ENCODE data around the gene EGF.

Gene EGF

DNA sequence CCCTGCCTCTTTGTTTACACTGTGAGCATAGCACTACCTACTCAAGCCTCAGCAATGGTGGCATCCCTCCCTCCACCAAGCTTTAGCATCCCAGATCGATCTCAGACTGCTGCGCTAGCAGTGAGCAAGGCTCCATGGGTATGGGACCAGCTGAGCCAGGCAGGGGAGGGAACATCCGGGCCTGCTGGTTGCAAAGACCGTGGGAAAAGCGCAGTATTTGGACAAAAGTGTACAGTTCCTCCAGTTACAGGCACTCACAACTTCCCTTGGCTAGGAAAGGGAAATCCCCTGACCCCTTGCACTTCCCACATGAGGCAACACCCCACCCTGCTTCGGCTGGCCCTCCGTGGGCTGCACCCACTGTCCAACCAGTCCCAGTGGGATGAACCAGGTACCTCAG is 26.5 kb downstream of the EGF start:
- TF ChIP-seq, protein P1, sequence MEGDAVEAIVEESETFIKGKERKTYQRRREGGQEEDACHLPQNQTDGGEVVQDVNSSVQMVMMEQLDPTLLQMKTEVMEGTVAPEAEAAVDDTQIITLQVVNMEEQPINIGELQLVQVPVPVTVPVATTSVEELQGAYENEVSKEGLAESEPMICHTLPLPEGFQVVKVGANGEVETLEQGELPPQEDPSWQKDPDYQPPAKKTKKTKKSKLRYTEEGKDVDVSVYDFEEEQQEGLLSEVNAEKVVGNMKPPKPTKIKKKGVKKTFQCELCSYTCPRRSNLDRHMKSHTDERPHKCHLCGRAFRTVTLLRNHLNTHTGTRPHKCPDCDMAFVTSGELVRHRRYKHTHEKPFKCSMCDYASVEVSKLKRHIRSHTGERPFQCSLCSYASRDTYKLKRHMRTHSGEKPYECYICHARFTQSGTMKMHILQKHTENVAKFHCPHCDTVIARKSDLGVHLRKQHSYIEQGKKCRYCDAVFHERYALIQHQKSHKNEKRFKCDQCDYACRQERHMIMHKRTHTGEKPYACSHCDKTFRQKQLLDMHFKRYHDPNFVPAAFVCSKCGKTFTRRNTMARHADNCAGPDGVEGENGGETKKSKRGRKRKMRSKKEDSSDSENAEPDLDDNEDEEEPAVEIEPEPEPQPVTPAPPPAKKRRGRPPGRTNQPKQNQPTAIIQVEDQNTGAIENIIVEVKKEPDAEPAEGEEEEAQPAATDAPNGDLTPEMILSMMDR (IDR thresholded peaks at IDR 0.05) = no peak
- H3K27me3 Mint-ChIP-seq (ENCODE audit: low read depth, poor library complexity) = peaks cover 3% of the 10 kb centered on the region
- H3K27ac Mint-ChIP-seq = no peak overlapping the region
- no peak overlapping the region for H3K4me3 Mint-ChIP-seq
- H3K36me3 Mint-ChIP-seq (ENCODE audit: low read depth) = no peaks in the 10 kb centered on the region
- peaks cover 38% of the 10 kb centered on the region for H3K9me3 Mint-ChIP-seq
- DNase-seq = no peak
- no peaks in the 10 kb centered on the region for H3K4me1 Mint-ChIP-seq

- peaks cover 8% of the 10 kb centered on the region for H3K9me3 Mint-ChIP-seq
- no peak for DNase-seq
- no peaks in the 10 kb centered on the region for H3K36me3 Mint-ChIP-seq (ENCODE audit: low read depth)
- no peak overlapping the region for H3K27ac Mint-ChIP-seq
- TF ChIP-seq, protein P1 (IDR thresholded peaks at IDR 0.05) = no peak
- no peaks in the 10 kb centered on the region for H3K27me3 Mint-ChIP-seq (ENCODE audit: low read depth, poor library complexity)
- no peak overlapping the region for H3K4me3 Mint-ChIP-seq
- no peaks in the 10 kb centered on the region for H3K4me1 Mint-ChIP-seq
Observed at GRCh38 chr4:109942292-109942926, 29.7 kb downstream of the EGF start.

DNA sequence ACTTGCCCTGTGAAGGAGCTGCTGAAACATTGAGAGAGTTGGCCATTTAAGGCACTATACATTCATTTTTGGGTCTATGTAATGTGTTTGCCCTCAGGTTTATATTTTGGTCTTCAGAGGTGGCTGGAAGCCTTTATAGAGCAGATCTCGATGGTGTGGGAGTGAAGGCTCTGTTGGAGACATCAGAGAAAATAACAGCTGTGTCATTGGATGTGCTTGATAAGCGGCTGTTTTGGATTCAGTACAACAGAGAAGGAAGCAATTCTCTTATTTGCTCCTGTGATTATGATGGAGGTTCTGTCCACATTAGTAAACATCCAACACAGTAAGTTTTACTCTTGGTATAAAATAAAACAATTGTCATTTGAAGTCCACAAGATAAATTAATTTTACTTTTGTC is 31.1 kb downstream of the EGF start:
- Mint-ChIP-seq H3K9me3 (no peaks in the 10 kb centered on the region), H3K27me3 (ENCODE audit: low read depth, poor library complexity) (no peaks in the 10 kb centered on the region), H3K27ac (no peak overlapping the region), H3K4me3 (no peak overlapping the region), H3K4me1 (no peaks in the 10 kb centered on the region), H3K36me3 (ENCODE audit: low read depth) (no peaks in the 10 kb centered on the region)
- no peak for DNase-seq
- TF ChIP-seq, protein P1 (IDR thresholded peaks at IDR 0.05) = no peak

GRCh38 chr4:109944591-109944990 is 31.9 kb downstream of the EGF start:
- no peaks in the 10 kb centered on the region for H3K4me1 Mint-ChIP-seq
- TF ChIP-seq, protein P1 (IDR thresholded peaks at IDR 0.05) = no peak
- no peaks in the 10 kb centered on the region for H3K27me3 Mint-ChIP-seq (ENCODE audit: low read depth, poor library complexity)
- H3K9me3 Mint-ChIP-seq = no peaks in the 10 kb centered on the region
- no peak for DNase-seq
- no peak overlapping the region for H3K27ac Mint-ChIP-seq
- H3K36me3 Mint-ChIP-seq (ENCODE audit: low read depth) = no peaks in the 10 kb centered on the region
- H3K4me3 Mint-ChIP-seq = no peak overlapping the region

DNA sequence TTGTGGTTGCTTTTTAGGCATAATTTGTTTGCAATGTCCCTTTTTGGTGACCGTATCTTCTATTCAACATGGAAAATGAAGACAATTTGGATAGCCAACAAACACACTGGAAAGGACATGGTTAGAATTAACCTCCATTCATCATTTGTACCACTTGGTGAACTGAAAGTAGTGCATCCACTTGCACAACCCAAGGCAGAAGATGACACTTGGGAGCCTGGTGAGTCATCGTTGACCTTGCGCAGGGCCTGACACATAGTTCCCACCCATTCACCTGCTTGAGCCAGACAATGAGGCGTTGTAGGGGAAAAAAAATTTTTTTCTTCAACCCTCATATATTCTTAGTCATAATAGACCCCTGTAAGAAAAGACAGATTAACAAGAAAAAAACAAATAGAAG is 32.4 kb downstream of the EGF start:
- no peaks in the 10 kb centered on the region for H3K4me1 Mint-ChIP-seq
- TF ChIP-seq, protein P1 (IDR thresholded peaks at IDR 0.05) = no peak
- H3K27me3 Mint-ChIP-seq (ENCODE audit: low read depth, poor library complexity) = no peaks in the 10 kb centered on the region
- no peak for DNase-seq
- H3K4me3 Mint-ChIP-seq = no peak overlapping the region
- no peaks in the 10 kb centered on the region for H3K9me3 Mint-ChIP-seq
- H3K27ac Mint-ChIP-seq = no peak overlapping the region
- H3K36me3 Mint-ChIP-seq (ENCODE audit: low read depth) = no peaks in the 10 kb centered on the region

- no peaks in the 10 kb centered on the region for H3K36me3 Mint-ChIP-seq (ENCODE audit: low read depth)
- H3K4me3 Mint-ChIP-seq = no peak overlapping the region
- DNase-seq = no peak
- H3K4me1 Mint-ChIP-seq = no peaks in the 10 kb centered on the region
- H3K27ac Mint-ChIP-seq = no peak overlapping the region
- no peaks in the 10 kb centered on the region for H3K27me3 Mint-ChIP-seq (ENCODE audit: low read depth, poor library complexity)
- TF ChIP-seq, protein P1 (IDR thresholded peaks at IDR 0.05) = no peak
- no peaks in the 10 kb centered on the region for H3K9me3 Mint-ChIP-seq
Observed at GRCh38 chr4:109946120-109946519, 33.4 kb downstream of the EGF start.
